Mesendoderm (in vitro differentiated cells): ENCODE measurements around the gene CPA3.

Source experiments
- DNase-seq: peaks from one replicate; pipeline ENCODE4 v3.0.0; 2013
- H2AK5ac ChIP-seq: 2 replicates; pipeline ENCODE4 v1.6.1; 2013; ENCODE audit warnings: low read length, inconsistent platforms
- H2BK120ac ChIP-seq: 2 replicates; pipeline ENCODE4 v1.6.1; 2013; ENCODE audit warnings: low read depth, mild to moderate bottlenecking, low read length, moderate library complexity, mixed read lengths
- H2BK15ac ChIP-seq: replicated peaks from 2 replicates; pipeline ENCODE4 v1.6.1; 2013; ENCODE audit warnings: low read depth, mild to moderate bottlenecking, moderate library complexity
- H2BK5ac ChIP-seq: 2 replicates; pipeline ENCODE4 v1.6.1; 2013; ENCODE audit warnings: low read length, inconsistent platforms
- H3K18ac ChIP-seq: 2 replicates; pipeline ENCODE4 v1.6.1; 2013; ENCODE audit warnings: mild to moderate bottlenecking, low read length, mixed read lengths
- H3K23ac ChIP-seq: one replicate; pipeline ENCODE4 v1.6.1; 2013; ENCODE audit warnings: low read length
- H3K27ac ChIP-seq: 2 replicates; pipeline ENCODE4 v1.5.1; 2013; ENCODE audit warnings: low read depth, mild to moderate bottlenecking, inconsistent platforms, low read length, moderate library complexity
- H3K27me3 ChIP-seq: 2 replicates; pipeline ENCODE4 v1.6.1; 2013; ENCODE audit warnings: low read length, control low read depth, mild to moderate bottlenecking, inconsistent platforms; ENCODE audit not compliant: insufficient read depth, poor library complexity
- H3K36me3 ChIP-seq: 2 replicates; pipeline ENCODE4 v1.6.1; 2013; ENCODE audit warnings: low read length, inconsistent platforms; ENCODE audit not compliant: control insufficient read depth, insufficient read depth
- H3K4ac ChIP-seq: one replicate; pipeline ENCODE4 v1.6.1; 2013; ENCODE audit warnings: low read depth, mild to moderate bottlenecking, low read length, moderate library complexity
- H3K4me1 ChIP-seq: 2 replicates; pipeline ENCODE4 v1.6.1; 2013; ENCODE audit warnings: low read depth, low read length, inconsistent platforms; ENCODE audit not compliant: control insufficient read depth
- H3K4me2 ChIP-seq: 2 replicates; pipeline ENCODE4 v1.6.1; 2013; ENCODE audit warnings: low read length
- H3K4me3 ChIP-seq: 2 replicates; pipeline ENCODE4 v1.5.1; 2013; ENCODE audit warnings: mild to moderate bottlenecking, low read length
- H3K56ac ChIP-seq: one replicate; pipeline ENCODE4 v1.6.1; 2013; ENCODE audit warnings: low read length
- H3K79me1 ChIP-seq: 2 replicates; pipeline ENCODE4 v1.6.1; 2013; ENCODE audit warnings: low read length, inconsistent platforms
- H3K79me2 ChIP-seq: 2 replicates; pipeline ENCODE4 v1.6.1; 2013; ENCODE audit warnings: mild to moderate bottlenecking, low read length; ENCODE audit not compliant: control insufficient read depth, insufficient read depth
- H3K9ac ChIP-seq: 2 replicates; pipeline ENCODE4 v1.6.1; 2013; ENCODE audit warnings: low read length, inconsistent platforms
- H4K5ac ChIP-seq: one replicate; pipeline ENCODE4 v1.6.1; 2013; ENCODE audit warnings: low read length
- H4K8ac ChIP-seq: one replicate; pipeline ENCODE4 v1.6.1; 2013; ENCODE audit warnings: low read depth, mild to moderate bottlenecking, control low read depth, low read length, moderate library complexity
- WGBS: extraction: QIAGEN DNeasy Blood & Tissue Kit; methylation state at CpG from one replicate; pipeline ENCODE4 v1.1.7; 2013; ENCODE audit warnings: low lambda C conversion rate, missing lambda C conversion rate; ENCODE audit not compliant: insufficient coverage; ENCODE audit errors: extremely low coverage; 5-methylcytosine and 5-hydroxymethylcytosine counted together

The CPA3 gene

GRCh38 chr3:148839805-148840204 lies 25.3 kb upstream of the CPA3 start:
- no peaks in the 10 kb centered on the region for H3K79me1 ChIP-seq
- H3K27ac ChIP-seq = no peak overlapping the region
- no peak overlapping the region for H3K4me2 ChIP-seq
- no peak overlapping the region for H4K8ac ChIP-seq
- H3K79me2 ChIP-seq = no peaks in the 10 kb centered on the region
- H2BK5ac ChIP-seq = no peak overlapping the region
- H3K4me3 ChIP-seq = no peak overlapping the region
- H2BK15ac ChIP-seq = no peak overlapping the region
- H2AK5ac ChIP-seq = no peak overlapping the region
- H3K56ac ChIP-seq = no peak overlapping the region
- H3K4ac ChIP-seq = no peak overlapping the region
- H4K5ac ChIP-seq = no peak overlapping the region
- no peak overlapping the region for H2BK120ac ChIP-seq
- H3K4me1 ChIP-seq = no peaks in the 10 kb centered on the region
- no peaks in the 10 kb centered on the region for H3K27me3 ChIP-seq
- no peak for DNase-seq
- no peak overlapping the region for H3K18ac ChIP-seq
- no peak overlapping the region for H3K9ac ChIP-seq
- no peak overlapping the region for H3K23ac ChIP-seq
- no peaks in the 10 kb centered on the region for H3K36me3 ChIP-seq

- no peaks in the 10 kb centered on the region for H3K4me1 ChIP-seq
- H3K56ac ChIP-seq = no peak overlapping the region
- H3K23ac ChIP-seq = no peak overlapping the region
- no peaks in the 10 kb centered on the region for H3K79me2 ChIP-seq
- H2AK5ac ChIP-seq = no peak overlapping the region
- H4K8ac ChIP-seq = no peak overlapping the region
- H2BK15ac ChIP-seq = no peak overlapping the region
- H3K36me3 ChIP-seq = no peaks in the 10 kb centered on the region
- H3K79me1 ChIP-seq = no peaks in the 10 kb centered on the region
- no peak overlapping the region for H3K27ac ChIP-seq
- H2BK120ac ChIP-seq = no peak overlapping the region
- no peak overlapping the region for H3K9ac ChIP-seq
- DNase-seq = no peak
- H3K4ac ChIP-seq = no peak overlapping the region
- H3K4me2 ChIP-seq = no peak overlapping the region
- H4K5ac ChIP-seq = no peak overlapping the region
- H3K27me3 ChIP-seq = no peaks in the 10 kb centered on the region
- no peak overlapping the region for H3K18ac ChIP-seq
- no peak overlapping the region for H2BK5ac ChIP-seq
- no CpG with 5 or more reads among the region's 4 CpGs for WGBS
- H3K4me3 ChIP-seq = no peak overlapping the region
These were observed 24.6 kb upstream of the CPA3 start for GRCh38 chr3:148840451-148840850.

GRCh38 chr3:148845756-148846395 lies 19.2 kb upstream of the CPA3 start:
- Histone ChIP-seq H3K56ac (no peak overlapping the region), H3K36me3 (no peaks in the 10 kb centered on the region), H2AK5ac (no peak overlapping the region), H4K8ac (no peak overlapping the region), H3K79me1 (no peaks in the 10 kb centered on the region), H3K4me3 (no peak overlapping the region), H3K18ac (no peak overlapping the region), H3K9ac (no peak overlapping the region), H3K4me2 (no peak overlapping the region), H2BK15ac (no peak overlapping the region), H3K4ac (no peak overlapping the region), H2BK5ac (no peak overlapping the region), H2BK120ac (no peak overlapping the region), H3K23ac (no peak overlapping the region), H3K79me2 (no peaks in the 10 kb centered on the region), H3K27ac (no peak overlapping the region), H3K4me1 (no peaks in the 10 kb centered on the region), H3K27me3 (no peaks in the 10 kb centered on the region), H4K5ac (no peak overlapping the region)
- DNase-seq = no peak
- no CpG with 5 or more reads among the region's 2 CpGs for WGBS

GRCh38 chr3:148847351-148847750 lies 17.7 kb upstream of the CPA3 start:
- H2AK5ac ChIP-seq = no peak overlapping the region
- no peaks in the 10 kb centered on the region for H3K36me3 ChIP-seq
- H3K4me1 ChIP-seq = no peaks in the 10 kb centered on the region
- no peak overlapping the region for H4K8ac ChIP-seq
- H3K4ac ChIP-seq = no peak overlapping the region
- H3K4me3 ChIP-seq = no peak overlapping the region
- no peak overlapping the region for H3K18ac ChIP-seq
- H3K27ac ChIP-seq = no peak overlapping the region
- H3K9ac ChIP-seq = no peak overlapping the region
- H2BK15ac ChIP-seq = no peak overlapping the region
- H3K79me1 ChIP-seq = no peaks in the 10 kb centered on the region
- H2BK120ac ChIP-seq = no peak overlapping the region
- no peaks in the 10 kb centered on the region for H3K79me2 ChIP-seq
- no peak overlapping the region for H4K5ac ChIP-seq
- H3K23ac ChIP-seq = no peak overlapping the region
- H3K27me3 ChIP-seq = no peaks in the 10 kb centered on the region
- H3K4me2 ChIP-seq = no peak overlapping the region
- no CpG with 5 or more reads among the region's 1 CpG for WGBS
- no peak for DNase-seq
- no peak overlapping the region for H2BK5ac ChIP-seq
- no peak overlapping the region for H3K56ac ChIP-seq

GRCh38 chr3:148848410-148848809 lies 16.7 kb upstream of the CPA3 start:
- Histone ChIP-seq H2AK5ac (no peak overlapping the region), H3K79me1 (no peaks in the 10 kb centered on the region), H2BK5ac (no peak overlapping the region), H3K4me3 (no peak overlapping the region), H2BK120ac (no peak overlapping the region), H3K4ac (no peak overlapping the region), H3K56ac (no peak overlapping the region), H3K36me3 (no peaks in the 10 kb centered on the region), H3K79me2 (no peaks in the 10 kb centered on the region), H3K18ac (no peak overlapping the region), H2BK15ac (no peak overlapping the region), H4K5ac (no peak overlapping the region), H3K4me2 (no peak overlapping the region), H3K27ac (no peak overlapping the region), H3K9ac (no peak overlapping the region), H3K27me3 (no peaks in the 10 kb centered on the region), H3K23ac (no peak overlapping the region), H4K8ac (no peak overlapping the region), H3K4me1 (no peaks in the 10 kb centered on the region)
- DNase-seq = no peak
- WGBS = no CpG with 5 or more reads among the region's 1 CpG

GRCh38 chr3:148852271-148852992 lies 12.7 kb upstream of the CPA3 start:
- no peak overlapping the region for H4K8ac ChIP-seq
- no peaks in the 10 kb centered on the region for H3K27me3 ChIP-seq
- no peak overlapping the region for H3K4me3 ChIP-seq
- H2AK5ac ChIP-seq = no peak overlapping the region
- H3K4me2 ChIP-seq = no peak overlapping the region
- no peak overlapping the region for H2BK15ac ChIP-seq
- H3K4ac ChIP-seq = no peak overlapping the region
- H3K23ac ChIP-seq = no peak overlapping the region
- no peaks in the 10 kb centered on the region for H3K36me3 ChIP-seq
- no peak overlapping the region for H2BK120ac ChIP-seq
- H3K56ac ChIP-seq = no peak overlapping the region
- no peaks in the 10 kb centered on the region for H3K79me2 ChIP-seq
- H3K18ac ChIP-seq = no peak overlapping the region
- H3K9ac ChIP-seq = no peak overlapping the region
- H4K5ac ChIP-seq = no peak overlapping the region
- no CpG with 5 or more reads among the region's 7 CpGs for WGBS
- H3K79me1 ChIP-seq = no peaks in the 10 kb centered on the region
- H3K27ac ChIP-seq = no peak overlapping the region
- no peaks in the 10 kb centered on the region for H3K4me1 ChIP-seq
- no peak for DNase-seq
- no peak overlapping the region for H2BK5ac ChIP-seq
